ENCODE data around the gene SH3PXD2B. TPM values are rescaled to one million over a fixed set of nuclear protein-coding genes. Genes with fewer than 3 reads are reported as not detected.

The SH3PXD2B gene
- total RNA-seq, 1 experiment from 2014 or later = 64.1 TPM

GRCh38 chr5:172487671-172488070, 33.3 kb upstream of the SH3PXD2B start (continued):
- no peak for TF ChIP-seq JUN (CRISPR knock-in tag; IDR thresholded peaks at IDR 0.05)
- TF ChIP-seq NFE2L1 (CRISPR knock-in tag; IDR thresholded peaks at IDR 0.05) = no peak

- Mint-ChIP-seq H3K27ac (no peak overlapping the region), H3K27me3 (ENCODE audit: low read depth) (peaks cover 7% of the 10 kb centered on the region), H3K9me3 (peaks cover 7% of the 10 kb centered on the region; the same call in 1 of the 2 replicates), H3K4me1 (no peaks in the 10 kb centered on the region), H3K36me3 (no peaks in the 10 kb centered on the region), H3K4me3 (no peak overlapping the region)
- CTCF ChIA-PET = interaction anchor here (0.7 kb wide), 1 partner anchor 23 kb away, joined by 3 read pairs; no protein-coding TSS in a partner anchor
- POLR2A ChIA-PET = no interaction called here
- no peak for ATAC-seq
- no peak for DNase-seq (ENCODE audit: low spot score)
- TF ChIP-seq HMGA2 (CRISPR knock-in tag; IDR thresholded peaks at IDR 0.05) (peak; percentile 97), CREM (CRISPR knock-in tag; IDR thresholded peaks at IDR 0.05) (no peak)
Observed at GRCh38 chr5:172486912-172487311, 32.6 kb upstream of the SH3PXD2B start.

- DNase-seq (ENCODE audit: low spot score) = no peak
- no peaks in the 10 kb centered on the region for H3K4me1 Mint-ChIP-seq
- H3K4me3 Mint-ChIP-seq = no peak overlapping the region
- no peak for ATAC-seq
- H3K27ac Mint-ChIP-seq = no peak overlapping the region
- ChIA-PET POLR2A (no interaction called here), CTCF (interaction anchor here (0.7 kb wide), 1 partner anchor 23 kb away, joined by 3 read pairs; no protein-coding TSS in a partner anchor)
- H3K9me3 Mint-ChIP-seq = peaks cover 7% of the 10 kb centered on the region; the same call in 1 of the 2 replicates
- no peaks in the 10 kb centered on the region for H3K36me3 Mint-ChIP-seq
- H3K27me3 Mint-ChIP-seq (ENCODE audit: low read depth) = peaks cover 7% of the 10 kb centered on the region
- no peak for TF ChIP-seq ZBTB21 (CRISPR knock-in tag; IDR thresholded peaks at IDR 0.05; ENCODE audit: borderline replicate concordance)
- TF ChIP-seq ZNF232 (CRISPR knock-in tag; IDR thresholded peaks at IDR 0.05) = no peak
- TF ChIP-seq ZNF219 (CRISPR knock-in tag; IDR thresholded peaks at IDR 0.05; ENCODE audit: borderline replicate concordance) = no peak
- no peak for TF ChIP-seq IRF1 (CRISPR knock-in tag; IDR thresholded peaks at IDR 0.05)
- TF ChIP-seq HMGXB4 (CRISPR knock-in tag; IDR thresholded peaks at IDR 0.05) = no peak
- no peak for TF ChIP-seq CBFB (CRISPR knock-in tag; IDR thresholded peaks at IDR 0.05; ENCODE audit: low read depth)
- TF ChIP-seq GRHL2 (CRISPR knock-in tag; IDR thresholded peaks at IDR 0.05; ENCODE audit: insufficient replicate concordance, severe bottlenecking) = no peak
- TF ChIP-seq MYBL2 (CRISPR knock-in tag; IDR thresholded peaks at IDR 0.05) = no peak
Observed at GRCh38 chr5:172486451-172486850, 32.1 kb upstream of the SH3PXD2B start.

- Mint-ChIP-seq H3K36me3 (no peaks in the 10 kb centered on the region), H3K9me3 (peaks cover 7% of the 10 kb centered on the region; the same call in 1 of the 2 replicates), H3K4me1 (no peaks in the 10 kb centered on the region), H3K4me3 (no peak overlapping the region), H3K27me3 (ENCODE audit: low read depth) (peaks cover 7% of the 10 kb centered on the region), H3K27ac (no peak overlapping the region)
- CTCF ChIA-PET = no interaction called here
- ATAC-seq (no peak), DNase-seq (ENCODE audit: low spot score) (no peak)
- POLR2A ChIA-PET = no interaction called here
- TF ChIP-seq ELF4 (CRISPR knock-in tag; IDR thresholded peaks at IDR 0.05; ENCODE audit: low read depth) = no peak
- TF ChIP-seq IRF2 (CRISPR knock-in tag; IDR thresholded peaks at IDR 0.05; ENCODE audit: borderline replicate concordance, low read depth) = no peak
- TF ChIP-seq ATF2 (CRISPR knock-in tag; IDR thresholded peaks at IDR 0.05; ENCODE audit: borderline replicate concordance, low read depth) = no peak
- no peak for TF ChIP-seq ZNF121 (CRISPR knock-in tag; IDR thresholded peaks at IDR 0.05)
- TF ChIP-seq PRRX2 (CRISPR knock-in tag; IDR thresholded peaks at IDR 0.05) = no peak
- no peak for TF ChIP-seq FOXP1 (CRISPR knock-in tag; IDR thresholded peaks at IDR 0.05; ENCODE audit: borderline replicate concordance)
- no peak for TF ChIP-seq CREB1 (CRISPR knock-in tag; IDR thresholded peaks at IDR 0.05)
- TF ChIP-seq PREB (CRISPR knock-in tag; IDR thresholded peaks at IDR 0.05; ENCODE audit: borderline replicate concordance) = no peak
- TF ChIP-seq GRHL2 (CRISPR knock-in tag; IDR thresholded peaks at IDR 0.05; ENCODE audit: insufficient replicate concordance, severe bottlenecking) = no peak
- no peak for TF ChIP-seq ZNF138 (CRISPR knock-in tag; conservative IDR thresholded peaks at IDR 0.05)
- TF ChIP-seq ZMAT4 (CRISPR knock-in tag; IDR thresholded peaks at IDR 0.05) = no peak
- no peak for TF ChIP-seq FOXK1 (CRISPR knock-in tag; IDR thresholded peaks at IDR 0.05)
- TF ChIP-seq ESRRA (CRISPR knock-in tag; IDR thresholded peaks at IDR 0.05; ENCODE audit: borderline replicate concordance) = no peak
- no peak for TF ChIP-seq NR1H2 (CRISPR knock-in tag; IDR thresholded peaks at IDR 0.05)
Observed at GRCh38 chr5:172485511-172486202, 31.3 kb upstream of the SH3PXD2B start.
